B cell (primary cell): ENCODE data around the gene LHX6. TPM values are rescaled to one million over a fixed set of nuclear protein-coding genes. Genes with fewer than 3 reads are reported as not detected.

Source experiments
- ATAC-seq: fragments of 200-7000 bp; cut with Tn5 transposase; one replicate; pipeline ENCODE4 v1.10.0; 2021; ENCODE audit warnings: low read depth, mild to moderate bottlenecking, moderate number of reproducible peaks, moderate library complexity
- CTCF ChIA-PET: fragments of 350-600 bp; sonication (Branson Sonifier 250); formaldehyde crosslinking; loops from one replicate; lab custom pipeline; 2021; ENCODE audit warnings: antibody characterized with exemption, inconsistent platforms; lab: Charles Lee
- POLR2A ChIA-PET: fragments of 350-600 bp; sonication (Branson Sonifier 250); formaldehyde crosslinking; loops from one replicate; lab custom pipeline; 2021; ENCODE audit warnings: antibody characterized with exemption; lab: Charles Lee
- DNase-seq: peaks from one replicate; pipeline ENCODE4 v3.0.0; 2013
- H2AFZ ChIP-seq: 2 replicates; pipeline ENCODE4 v1.6.1; 2012; ENCODE audit warnings: mild to moderate bottlenecking, low read depth, low read length; ENCODE audit not compliant: insufficient read depth, poor library complexity, severe bottlenecking
- H3K27ac ChIP-seq, 2 donors: 1 replicate in 1 of 2; 2 replicates in 1 of 2; pipeline ENCODE4 v1.5.1; 2012 to 2013; ENCODE audit warnings: low read length in 2 of 2, mild to moderate bottlenecking in 2 of 2, moderate library complexity in 1 of 2
- H3K27me3 ChIP-seq, 4 experiments: fragments of 200-600 bp in 1 of 4; sonication (generic) in 1 of 4; replicated peaks in 1 of 4; 1 replicate in 2 of 4; 2 replicates in 2 of 4; pipeline versions ENCODE4 v1.6.1 to v1.7.0; 2013 to 2016; ENCODE audit warnings: low read length in 3 of 4, mild to moderate bottlenecking in 2 of 4, mixed read lengths in 1 of 4, moderate library complexity in 1 of 4; ENCODE audit not compliant: insufficient read depth in 4 of 4, control insufficient read depth in 3 of 4; ENCODE audit errors: control extremely low read depth in 1 of 4
- H3K36me3 ChIP-seq, 2 experiments: replicated peaks in 1 of 2; 1 replicate in 1 of 2; 2 replicates in 1 of 2; pipeline versions ENCODE4 v1.6.1 to v1.7.1; 2013; ENCODE audit warnings: low read length in 1 of 2; ENCODE audit not compliant: insufficient read depth in 2 of 2, control insufficient read depth in 1 of 2; ENCODE audit errors: control extremely low read depth in 1 of 2, extremely low read depth in 1 of 2
- H3K4me1 ChIP-seq, 2 donors: fragments of 200-600 bp in 1 of 2; sonication (generic) in 1 of 2; 1 replicate in 1 of 2; 2 replicates in 1 of 2; pipeline versions ENCODE4 v1.5.1 to v1.6.1; 2013 to 2017; ENCODE audit warnings: low read length in 2 of 2; ENCODE audit not compliant: control insufficient read depth in 2 of 2, insufficient read depth in 2 of 2
- H3K4me2 ChIP-seq: replicated peaks from 2 replicates; pipeline ENCODE3; 2012; ENCODE audit warnings: mild to moderate bottlenecking, low read depth, low read length; ENCODE audit not compliant: poor library complexity, severe bottlenecking
- H3K4me3 ChIP-seq, 5 experiments: fragments of 200-600 bp in 1 of 5; sonication (generic) in 1 of 5; 1 replicate in 3 of 5; 2 replicates in 2 of 5; pipeline versions ENCODE4 v1.5.1 to v1.7.0; 2011 to 2016; ENCODE audit warnings: low read length in 4 of 5, mild to moderate bottlenecking in 4 of 5, low read depth in 2 of 5, control low read depth in 1 of 5, moderate library complexity in 1 of 5; ENCODE audit not compliant: insufficient read depth in 1 of 5; ENCODE audit errors: control extremely low read depth in 1 of 5, extremely low read depth in 1 of 5
- H3K79me2 ChIP-seq: fragments of 200-600 bp; sonication (generic); one replicate; pipeline ENCODE4 v1.6.0; 2016; ENCODE audit warnings: low read length; ENCODE audit not compliant: control insufficient read depth, insufficient read depth
- H3K9ac ChIP-seq: fragments of 200-600 bp; sonication (generic); 2 replicates; pipeline ENCODE4 v1.6.1; 2017; ENCODE audit warnings: mild to moderate bottlenecking, low read length, moderate library complexity
- H3K9me3 ChIP-seq, 3 donors: one replicate each; pipeline versions ENCODE4 v1.6.1 to v1.7.1; 2013; ENCODE audit warnings: low read length in 2 of 3; ENCODE audit not compliant: control insufficient read depth in 2 of 3, insufficient read depth in 1 of 3; ENCODE audit errors: control extremely low read depth in 1 of 3
- H4K20me1 ChIP-seq: 2 replicates; pipeline ENCODE4 v1.6.0; 2012; ENCODE audit warnings: mild to moderate bottlenecking, low read length; ENCODE audit not compliant: insufficient read depth, control insufficient read depth, poor library complexity, severe bottlenecking
- H3K27ac Mint-ChIP-seq: one replicate; pipeline ENCODE4 v1.8.0; 2021; ENCODE audit warnings: mixed read lengths
- H3K27me3 Mint-ChIP-seq: one replicate; pipeline ENCODE4 v1.8.0; 2021; ENCODE audit warnings: mixed read lengths
- H3K4me1 Mint-ChIP-seq: one replicate; pipeline ENCODE4 v1.8.0; 2021; ENCODE audit warnings: mixed read lengths
- H3K4me3 Mint-ChIP-seq: one replicate; pipeline ENCODE4 v1.8.0; 2021; ENCODE audit warnings: mixed read lengths
- H3K9me3 Mint-ChIP-seq: one replicate; pipeline ENCODE4 v1.8.0; 2022; ENCODE audit warnings: mixed read lengths; ENCODE audit not compliant: insufficient read depth
- EZH2 ChIP-seq: IDR thresholded peaks from 2 replicates; pipeline ENCODE4 v1.6.1; 2012; ENCODE audit warnings: borderline replicate concordance, low read depth, mild to moderate bottlenecking, moderate library complexity, low read length; ENCODE audit not compliant: insufficient read depth, poor library complexity, severe bottlenecking
- WGBS: methylation state at CpG from one replicate; pipeline ENCODE4 v1.1.5; 2013; ENCODE audit warnings: missing lambda C conversion rate; ENCODE audit not compliant: insufficient coverage; 5-methylcytosine and 5-hydroxymethylcytosine counted together
- intact Hi-C: fragments of 100-400 bp; cut with micrococcal nuclease; formaldehyde crosslinking; loops from one replicate; pipeline ENCODE4 v1.10.0; 2022
- polyA plus RNA-seq: library from polyadenylated mRNA; depleted of rRNA; stranded (reverse); fragments of >200 nt; gene quantifications from 2 replicates; pipeline ENCODE4 v1.2.3, GENCODE V29; 2012
- total RNA-seq, 2 donors: library from RNA; stranded (reverse); fragments of 120-200 nt in 1 of 2; gene quantifications; 1 replicate in 1 of 2; 2 replicates in 1 of 2; pipeline versions ENCODE4 v1.2.3 to v1.2.4, GENCODE V29; 2013 to 2022
- TF ChIP-seq, protein P1 (sequence below): fragments of 200-600 bp; IDR thresholded peaks from one replicate; pipeline ENCODE4 v1.8.0; 2022; ENCODE audit warnings: antibody characterized with exemption, mild to moderate bottlenecking

The LHX6 gene
- total and polyA plus RNA-seq, 2 donors (not counting 1 experiment from before 2014, with no cell fraction given), result 0.03 TPM; not detected in 1

- intact Hi-C loops, result no loop called here
Measured at GRCh38 chr9:122248448-122248865, 19.7 kb upstream of the LHX6 start.

DNA sequence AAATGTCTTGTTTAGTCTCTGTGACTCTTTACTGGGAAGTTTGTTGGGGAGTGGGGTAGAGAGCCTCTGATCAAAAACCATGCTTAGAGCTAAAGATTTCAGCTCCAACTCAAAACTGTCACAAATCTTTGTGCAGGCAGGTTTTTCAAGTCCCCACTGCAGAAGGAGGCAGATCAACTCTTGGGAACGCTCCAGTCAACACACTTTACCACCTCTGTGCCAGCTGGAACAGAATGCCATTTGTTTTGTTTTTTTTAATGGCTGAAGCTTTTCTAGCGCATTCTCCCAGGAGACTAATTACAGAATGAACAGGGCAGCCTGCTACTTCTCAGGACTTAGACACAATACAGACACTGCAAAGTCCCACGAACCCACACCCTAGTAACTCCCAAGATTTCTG lies 17.9 kb upstream of the LHX6 start:
- no peaks in the 10 kb centered on the region for H3K9me3 ChIP-seq
- no peaks in the 10 kb centered on the region for H3K27me3 Mint-ChIP-seq
- H3K27me3 ChIP-seq, result no peaks in the 10 kb centered on the region
- H3K4me3 Mint-ChIP-seq, result no peak overlapping the region
- intact Hi-C loops, result no loop called here
- H3K9me3 Mint-ChIP-seq, result no peaks in the 10 kb centered on the region
- H3K4me1 ChIP-seq, result no peaks in the 10 kb centered on the region
- ChIA-PET CTCF (no interaction called here), POLR2A (no interaction called here)
- no peak overlapping the region for H3K4me3 ChIP-seq
- 100% methylated on average over 1 of the region's 3 CpGs for WGBS
- H3K27ac Mint-ChIP-seq, result no peak overlapping the region
- H4K20me1 ChIP-seq, result peaks cover 7% of the 10 kb centered on the region
- no peak overlapping the region for H2AFZ ChIP-seq
- peaks cover 14 to 89% of the 10 kb centered on the region in 2 experiments for H3K36me3 ChIP-seq
- ATAC-seq, result no peak
- H3K9ac ChIP-seq, result no peak overlapping the region
- no peak for TF ChIP-seq EZH2
- TF ChIP-seq, protein P1, sequence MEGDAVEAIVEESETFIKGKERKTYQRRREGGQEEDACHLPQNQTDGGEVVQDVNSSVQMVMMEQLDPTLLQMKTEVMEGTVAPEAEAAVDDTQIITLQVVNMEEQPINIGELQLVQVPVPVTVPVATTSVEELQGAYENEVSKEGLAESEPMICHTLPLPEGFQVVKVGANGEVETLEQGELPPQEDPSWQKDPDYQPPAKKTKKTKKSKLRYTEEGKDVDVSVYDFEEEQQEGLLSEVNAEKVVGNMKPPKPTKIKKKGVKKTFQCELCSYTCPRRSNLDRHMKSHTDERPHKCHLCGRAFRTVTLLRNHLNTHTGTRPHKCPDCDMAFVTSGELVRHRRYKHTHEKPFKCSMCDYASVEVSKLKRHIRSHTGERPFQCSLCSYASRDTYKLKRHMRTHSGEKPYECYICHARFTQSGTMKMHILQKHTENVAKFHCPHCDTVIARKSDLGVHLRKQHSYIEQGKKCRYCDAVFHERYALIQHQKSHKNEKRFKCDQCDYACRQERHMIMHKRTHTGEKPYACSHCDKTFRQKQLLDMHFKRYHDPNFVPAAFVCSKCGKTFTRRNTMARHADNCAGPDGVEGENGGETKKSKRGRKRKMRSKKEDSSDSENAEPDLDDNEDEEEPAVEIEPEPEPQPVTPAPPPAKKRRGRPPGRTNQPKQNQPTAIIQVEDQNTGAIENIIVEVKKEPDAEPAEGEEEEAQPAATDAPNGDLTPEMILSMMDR, result no peak
- no peaks in the 10 kb centered on the region for H3K79me2 ChIP-seq
- H3K27ac ChIP-seq, result no peak overlapping the region
- no peak for DNase-seq
- H3K4me1 Mint-ChIP-seq, result no peaks in the 10 kb centered on the region
- H3K4me2 ChIP-seq, result no peak overlapping the region

More at GRCh38 chr9:122248448-122248865, 19.7 kb upstream of the LHX6 start:
- no peak overlapping the region for H3K4me3 ChIP-seq
- DNase-seq, result no peak
- H3K4me1 ChIP-seq, result no peaks in the 10 kb centered on the region
- TF ChIP-seq, protein P1, result no peak
- TF ChIP-seq EZH2, result no peak
- Mint-ChIP-seq H3K4me1 (no peaks in the 10 kb centered on the region), H3K4me3 (no peak overlapping the region), H3K27me3 (no peaks in the 10 kb centered on the region), H3K9me3 (no peaks in the 10 kb centered on the region), H3K27ac (no peak overlapping the region)
- no peak for ATAC-seq
- no peaks in the 10 kb centered on the region for H3K27me3 ChIP-seq
- H2AFZ ChIP-seq, result no peak overlapping the region
- H3K9ac ChIP-seq, result no peak overlapping the region
- H3K79me2 ChIP-seq, result no peaks in the 10 kb centered on the region
- 96% methylated on average over 3 of the region's 5 CpGs for WGBS
- H3K9me3 ChIP-seq, result no peaks in the 10 kb centered on the region
- peaks cover 17 to 82% of the 10 kb centered on the region in 2 experiments for H3K36me3 ChIP-seq
- H3K4me2 ChIP-seq, result no peak overlapping the region
- peaks cover 7% of the 10 kb centered on the region for H4K20me1 ChIP-seq
- CTCF ChIA-PET, result no interaction called here
- POLR2A ChIA-PET, result no interaction called here
- no peak overlapping the region for H3K27ac ChIP-seq
